CD14-positive monocyte (primary cell): ENCODE results near the gene PRELP. TPM values are rescaled to one million over a fixed set of nuclear protein-coding genes. Genes with fewer than 3 reads are reported as not detected.

Source experiments
- DNase-seq, 3 donors: peaks; one replicate each; pipeline ENCODE4 v3.0.0-alpha.2; 2011 to 2022
- H2AFZ ChIP-seq: 2 replicates; pipeline ENCODE4 v1.6.0; 2012; ENCODE audit warnings: mild to moderate bottlenecking, low read depth, low read length, inconsistent platforms; ENCODE audit not compliant: insufficient read depth, poor library complexity, severe bottlenecking
- H3K27ac ChIP-seq, 2 donors: 1 replicate in 1 of 2; 2 replicates in 1 of 2; pipeline ENCODE4 v1.5.1; 2012 to 2013; ENCODE audit warnings: low read length in 2 of 2, control low read depth in 1 of 2, inconsistent platforms in 1 of 2, low read depth in 1 of 2, mild to moderate bottlenecking in 1 of 2
- H3K27me3 ChIP-seq, 2 donors: one replicate each; pipeline versions ENCODE4 v1.6.0 to v1.6.1; 2011 to 2013; ENCODE audit warnings: low read length in 2 of 2; ENCODE audit not compliant: control insufficient read depth in 2 of 2, insufficient read depth in 2 of 2
- H3K36me3 ChIP-seq, 2 donors: replicated peaks in 1 of 2; 1 replicate in 1 of 2; 2 replicates in 1 of 2; pipeline versions ENCODE4 v1.5.1 to v1.6.1; 2012 to 2013; ENCODE audit warnings: low read length in 2 of 2, control low read depth in 1 of 2, inconsistent platforms in 1 of 2, mild to moderate bottlenecking in 1 of 2; ENCODE audit not compliant: insufficient read depth in 2 of 2, control insufficient read depth in 1 of 2
- H3K4me1 ChIP-seq, 2 donors: 1 replicate in 1 of 2; 2 replicates in 1 of 2; pipeline versions ENCODE4 v1.5.1 to v1.6.1; 2012 to 2013; ENCODE audit warnings: low read length in 2 of 2, control low read depth in 1 of 2, inconsistent platforms in 1 of 2, mild to moderate bottlenecking in 1 of 2, moderate library complexity in 1 of 2; ENCODE audit not compliant: insufficient read depth in 2 of 2, control insufficient read depth in 1 of 2
- H3K4me2 ChIP-seq: replicated peaks from 2 replicates; pipeline ENCODE3; 2012; ENCODE audit warnings: low read length, moderate library complexity, mild to moderate bottlenecking; ENCODE audit not compliant: poor library complexity, severe bottlenecking; ENCODE audit errors: extremely low read depth
- H3K4me3 ChIP-seq, 3 experiments: fragments of 200-600 bp in 1 of 3; sonication (generic) in 1 of 3; replicated peaks in 1 of 3; 1 replicate in 2 of 3; 2 replicates in 1 of 3; pipeline ENCODE4 v1.5.1; 2011 to 2013; ENCODE audit warnings: low read length in 3 of 3, mild to moderate bottlenecking in 3 of 3, control low read depth in 2 of 3, low read depth in 2 of 3, inconsistent platforms in 1 of 3, moderate library complexity in 1 of 3
- H3K79me2 ChIP-seq: 2 replicates; pipeline ENCODE4 v1.6.0; 2012; ENCODE audit warnings: mild to moderate bottlenecking, control low read depth, inconsistent platforms, low read length, moderate library complexity; ENCODE audit not compliant: insufficient read depth
- H3K9ac ChIP-seq: 2 replicates; pipeline ENCODE4 v1.6.0; 2017; ENCODE audit warnings: low read length, mild to moderate bottlenecking; ENCODE audit not compliant: insufficient read depth, poor library complexity, severe bottlenecking
- H3K9me3 ChIP-seq, 2 donors: replicated peaks in 1 of 2; 1 replicate in 1 of 2; 2 replicates in 1 of 2; pipeline versions ENCODE4 v1.5.1 to v1.6.1; 2012 to 2013; ENCODE audit warnings: low read length in 2 of 2, control low read depth in 1 of 2; ENCODE audit not compliant: control insufficient read depth in 1 of 2, insufficient read depth in 1 of 2
- H4K20me1 ChIP-seq: 2 replicates; pipeline ENCODE4 v1.6.0; 2012; ENCODE audit warnings: mild to moderate bottlenecking, low read length, control low read depth, moderate library complexity; ENCODE audit not compliant: insufficient read depth
- H3K27ac Mint-ChIP-seq, 7 donors: one replicate each; pipeline ENCODE4 v1.8.0; 2020; ENCODE audit warnings: mild to moderate bottlenecking in 7 of 7, mixed read lengths in 7 of 7, moderate library complexity in 6 of 7, inconsistent platforms in 2 of 7
- H3K27me3 Mint-ChIP-seq, 3 donors: one replicate each; pipeline ENCODE4 v1.8.0; 2021 to 2022; ENCODE audit warnings: low read depth in 3 of 3, mild to moderate bottlenecking in 3 of 3, mixed read lengths in 3 of 3, moderate library complexity in 3 of 3, inconsistent platforms in 1 of 3
- H3K36me3 Mint-ChIP-seq, 2 donors: one replicate each; pipeline ENCODE4 v1.8.0; 2020; ENCODE audit warnings: mixed read lengths in 2 of 2, inconsistent platforms in 1 of 2, mild to moderate bottlenecking in 1 of 2
- H3K4me1 Mint-ChIP-seq: one replicate; pipeline ENCODE4 v1.8.0; 2020; ENCODE audit warnings: mild to moderate bottlenecking, mixed read lengths
- H3K4me3 Mint-ChIP-seq, 2 donors: one replicate each; pipeline ENCODE4 v1.8.0; 2020; ENCODE audit warnings: mild to moderate bottlenecking in 2 of 2, mixed read lengths in 2 of 2, moderate library complexity in 1 of 2
- H3K9me3 Mint-ChIP-seq, 7 donors: one replicate each; pipeline ENCODE4 v1.8.0; 2020 to 2022; ENCODE audit warnings: mixed read lengths in 7 of 7, mild to moderate bottlenecking in 6 of 7, moderate library complexity in 6 of 7, inconsistent platforms in 2 of 7
- WGBS: methylation state at CpG from one replicate; pipeline ENCODE4 v1.1.5; 2013; ENCODE audit warnings: missing lambda C conversion rate; ENCODE audit not compliant: insufficient coverage; 5-methylcytosine and 5-hydroxymethylcytosine counted together
- intact Hi-C, 2 donors: fragments of 100-400 bp; cut with micrococcal nuclease; formaldehyde crosslinking; loops; one replicate each; pipeline versions ENCODE4 v1.15.0 to v1.15.1; 2023
- polyA plus RNA-seq, 3 donors: library from polyadenylated mRNA; depleted of rRNA in 1 of 3; unstranded in 2 of 3; stranded (reverse) in 1 of 3; fragments of 300-500 nt in 2 of 3; fragments of >200 nt in 1 of 3; fragmentation: Illumina TruSeq in 2 of 3; gene quantifications; 1 replicate in 2 of 3; 2 replicates in 1 of 3; pipeline ENCODE4 v1.2.3, GENCODE V29; 2012 to 2021
- TF ChIP-seq, protein P1 (sequence below): fragments of 200-600 bp; IDR thresholded peaks from one replicate; pipeline ENCODE4 v1.8.0; 2022; ENCODE audit warnings: antibody characterized with exemption, mild to moderate bottlenecking

Gene PRELP
- polyA plus RNA-seq, 3 donors: not detected

DNA sequence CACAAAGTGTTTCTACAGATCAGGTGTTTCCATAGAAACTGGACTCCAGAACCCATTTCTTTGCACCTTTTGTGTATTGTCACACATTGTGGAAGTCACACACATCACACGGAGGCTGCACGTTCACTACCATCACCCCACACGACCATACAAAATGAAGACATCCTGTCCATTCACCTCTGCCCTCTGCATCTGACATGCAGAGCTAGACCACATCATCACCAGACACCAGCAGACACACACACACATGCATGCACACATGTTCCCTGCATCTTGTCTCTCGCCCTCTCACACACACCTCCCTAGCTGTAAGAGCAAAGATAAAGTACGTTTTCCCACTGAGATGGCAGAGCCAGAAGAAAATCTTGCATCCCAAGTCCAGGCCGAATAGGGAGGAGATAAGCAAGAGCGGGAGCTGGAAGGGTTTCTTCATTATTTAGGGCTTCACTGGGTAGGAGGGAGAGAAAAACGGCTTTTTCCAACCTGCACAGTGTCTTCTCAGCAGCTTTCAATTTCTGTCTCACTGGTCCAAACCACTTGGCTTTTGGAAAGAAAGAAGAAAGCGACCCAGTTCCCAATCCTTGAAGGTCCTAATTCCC, 709 bp downstream of the PRELP start:
- intact Hi-C loops: no loop called here
- H3K27ac ChIP-seq: no peak overlapping the region
- H3K4me1 ChIP-seq: peaks cover 17 to 18% of the 10 kb centered on the region in 2 donors

DNA sequence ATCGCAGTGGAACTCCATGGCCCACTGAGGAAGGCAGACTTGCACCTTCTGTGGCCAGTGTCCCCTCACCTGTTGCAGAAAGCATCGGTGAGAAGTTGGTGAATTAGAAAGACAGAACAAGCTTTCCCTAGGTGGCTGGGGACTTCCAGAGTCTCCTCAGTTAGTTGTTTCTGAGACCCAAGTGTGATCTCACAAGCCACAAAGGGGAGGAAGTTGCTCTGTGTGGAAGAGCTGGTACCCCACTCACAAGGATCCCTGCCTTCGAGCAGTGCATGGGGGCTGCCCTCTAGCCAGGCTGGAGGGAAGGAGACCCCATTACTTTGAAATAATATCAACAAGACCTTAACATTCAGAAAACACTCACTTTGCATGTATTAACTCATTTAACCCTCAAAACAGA, 2.1 kb downstream of the PRELP start:
- DNase-seq: no peak
- intact Hi-C loops: no loop called here
- H3K9ac ChIP-seq: no peak overlapping the region
- no peaks in the 10 kb centered on the region for H3K27me3 ChIP-seq
- H3K4me3 ChIP-seq: no peak overlapping the region
- no peaks in the 10 kb centered on the region for H3K9me3 ChIP-seq
- TF ChIP-seq, protein P1, sequence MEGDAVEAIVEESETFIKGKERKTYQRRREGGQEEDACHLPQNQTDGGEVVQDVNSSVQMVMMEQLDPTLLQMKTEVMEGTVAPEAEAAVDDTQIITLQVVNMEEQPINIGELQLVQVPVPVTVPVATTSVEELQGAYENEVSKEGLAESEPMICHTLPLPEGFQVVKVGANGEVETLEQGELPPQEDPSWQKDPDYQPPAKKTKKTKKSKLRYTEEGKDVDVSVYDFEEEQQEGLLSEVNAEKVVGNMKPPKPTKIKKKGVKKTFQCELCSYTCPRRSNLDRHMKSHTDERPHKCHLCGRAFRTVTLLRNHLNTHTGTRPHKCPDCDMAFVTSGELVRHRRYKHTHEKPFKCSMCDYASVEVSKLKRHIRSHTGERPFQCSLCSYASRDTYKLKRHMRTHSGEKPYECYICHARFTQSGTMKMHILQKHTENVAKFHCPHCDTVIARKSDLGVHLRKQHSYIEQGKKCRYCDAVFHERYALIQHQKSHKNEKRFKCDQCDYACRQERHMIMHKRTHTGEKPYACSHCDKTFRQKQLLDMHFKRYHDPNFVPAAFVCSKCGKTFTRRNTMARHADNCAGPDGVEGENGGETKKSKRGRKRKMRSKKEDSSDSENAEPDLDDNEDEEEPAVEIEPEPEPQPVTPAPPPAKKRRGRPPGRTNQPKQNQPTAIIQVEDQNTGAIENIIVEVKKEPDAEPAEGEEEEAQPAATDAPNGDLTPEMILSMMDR: no peak
- Mint-ChIP-seq H3K27me3 (peaks cover 7 to 20% (median 13%) of the 10 kb centered on the region in 3 donors), H3K4me1 (peaks cover 26% of the 10 kb centered on the region), H3K9me3 (no peaks in the 10 kb centered on the region), H3K4me3 (no peak overlapping the region), H3K27ac (peak overlapping the region in 1 of 7 donors; percentile 16), H3K36me3 (no peaks in the 10 kb centered on the region)
- WGBS: 94% methylated on average over 2 of the region's 3 CpGs
- H3K4me2 ChIP-seq: no peak overlapping the region
- no peaks in the 10 kb centered on the region for H4K20me1 ChIP-seq
- peaks cover 23 to 27% of the 10 kb centered on the region in 2 donors for H3K4me1 ChIP-seq
- H3K79me2 ChIP-seq: no peaks in the 10 kb centered on the region
- no peak overlapping the region for H3K27ac ChIP-seq
- H3K36me3 ChIP-seq: no peaks in the 10 kb centered on the region
- H2AFZ ChIP-seq: no peak overlapping the region

More for the DNA sequence above, 709 bp downstream of the PRELP start:
- H3K4me3 Mint-ChIP-seq: no peak overlapping the region
- Histone ChIP-seq H3K9me3 (no peaks in the 10 kb centered on the region), H3K27me3 (peaks cover 0 to 2% of the 10 kb centered on the region in 2 donors), H3K36me3 (no peaks in the 10 kb centered on the region), H3K4me3 (no peak overlapping the region), H3K9ac (no peak overlapping the region), H3K79me2 (no peaks in the 10 kb centered on the region), H2AFZ (no peak overlapping the region), H4K20me1 (no peaks in the 10 kb centered on the region), H3K4me2 (no peak overlapping the region)
- H3K27ac Mint-ChIP-seq: no peak overlapping the region
- no peaks in the 10 kb centered on the region for H3K9me3 Mint-ChIP-seq
- no peak for DNase-seq
- peaks cover 13 to 23% (median 13%) of the 10 kb centered on the region in 3 donors for H3K27me3 Mint-ChIP-seq
- H3K4me1 Mint-ChIP-seq: peaks cover 19% of the 10 kb centered on the region
- H3K36me3 Mint-ChIP-seq: no peaks in the 10 kb centered on the region
- WGBS: 97% methylated on average over 4 of the region's 9 CpGs
- TF ChIP-seq, protein P1: no peak
